Gastroesophageal sphincter (tissue), 3 donors: ENCODE results near the gene XPO6.

ENCODE experiments used
- CTCF ChIP-seq, 4 experiments: fragments of 200-600 bp in 2 of 4; fragments of 450-650 bp in 2 of 4; sonication (generic) in 1 of 4; IDR thresholded peaks; one replicate each; pipeline ENCODE4 v1.5.1; 2017 to 2019; ENCODE audit warnings: antibody characterized with exemption in 4 of 4, mild to moderate bottlenecking in 2 of 4, moderate library complexity in 2 of 4
- EP300 ChIP-seq: sonication (generic); formaldehyde crosslinking; IDR thresholded peaks from one replicate; pipeline ENCODE4 v1.6.1; 2017; ENCODE audit warnings: antibody characterized with exemption, mild to moderate bottlenecking
- POLR2A ChIP-seq, 2 donors: fragments of 450-650 bp; IDR thresholded peaks; one replicate each; pipeline ENCODE4 v1.6.1; 2017; ENCODE audit warnings: antibody characterized with exemption in 2 of 2, mild to moderate bottlenecking in 2 of 2, moderate library complexity in 1 of 2
- POLR2AphosphoS5 ChIP-seq: sonication (generic); formaldehyde crosslinking; IDR thresholded peaks from one replicate; pipeline ENCODE4 v1.6.1; 2017; ENCODE audit warnings: antibody characterized with exemption

- TF ChIP-seq POLR2AphosphoS5 (no peak), CTCF (IDR thresholded peaks at IDR 0.05) (no peak), EP300 (no peak), POLR2A (IDR thresholded peaks at IDR 0.05) (no peak)
Observed at GRCh38 chr16:28131181-28131580, 80.6 kb downstream of the XPO6 start.
